ENCODE measurements around the gene CACNG7. TPM values are rescaled to one million over a fixed set of nuclear protein-coding genes. Genes with fewer than 3 reads are reported as not detected.

Gene CACNG7
- total RNA-seq, 1 donor from 2014 or later: not detected

DNA sequence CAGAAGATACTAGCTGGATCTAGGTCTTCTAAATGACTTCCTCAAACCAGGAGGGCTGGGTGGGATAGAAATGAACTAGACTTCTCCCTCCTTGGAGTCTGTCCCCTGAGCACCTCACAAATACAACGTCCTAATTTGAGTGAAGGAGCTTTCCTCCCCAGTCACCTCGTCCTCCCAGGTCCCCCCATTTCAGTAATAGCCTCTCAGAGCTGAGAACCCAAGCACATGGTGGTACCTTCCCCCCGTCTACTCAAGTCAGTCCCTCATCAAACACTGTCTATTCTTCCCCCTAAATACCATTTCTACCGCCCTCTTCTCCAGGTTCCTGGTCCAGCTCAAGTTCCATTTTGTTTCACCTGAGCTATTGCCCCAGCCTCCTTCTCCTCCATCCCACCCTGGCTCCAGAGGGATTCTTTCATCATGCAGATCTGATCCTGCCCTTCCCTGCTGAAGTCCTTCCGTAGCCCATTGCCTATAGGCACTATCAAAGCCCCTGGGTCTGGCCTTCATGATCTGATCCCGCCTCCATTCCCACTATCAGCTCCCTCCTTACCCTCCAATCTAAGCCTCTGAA, 32.3 kb upstream of the CACNG7 start:
- Histone ChIP-seq H3K36me3 (ENCODE audit: control insufficient read depth, insufficient read depth, low read length) (peaks cover 5% of the 10 kb centered on the region), H3K4me3 (ENCODE audit: low read depth, low read length) (no peak overlapping the region), H3K27me3 (ENCODE audit: control insufficient read depth, insufficient read depth, low read length) (peaks cover 14% of the 10 kb centered on the region)
- no peak for DNase-seq (ENCODE audit: low read depth)
- TF ChIP-seq, protein P1, sequence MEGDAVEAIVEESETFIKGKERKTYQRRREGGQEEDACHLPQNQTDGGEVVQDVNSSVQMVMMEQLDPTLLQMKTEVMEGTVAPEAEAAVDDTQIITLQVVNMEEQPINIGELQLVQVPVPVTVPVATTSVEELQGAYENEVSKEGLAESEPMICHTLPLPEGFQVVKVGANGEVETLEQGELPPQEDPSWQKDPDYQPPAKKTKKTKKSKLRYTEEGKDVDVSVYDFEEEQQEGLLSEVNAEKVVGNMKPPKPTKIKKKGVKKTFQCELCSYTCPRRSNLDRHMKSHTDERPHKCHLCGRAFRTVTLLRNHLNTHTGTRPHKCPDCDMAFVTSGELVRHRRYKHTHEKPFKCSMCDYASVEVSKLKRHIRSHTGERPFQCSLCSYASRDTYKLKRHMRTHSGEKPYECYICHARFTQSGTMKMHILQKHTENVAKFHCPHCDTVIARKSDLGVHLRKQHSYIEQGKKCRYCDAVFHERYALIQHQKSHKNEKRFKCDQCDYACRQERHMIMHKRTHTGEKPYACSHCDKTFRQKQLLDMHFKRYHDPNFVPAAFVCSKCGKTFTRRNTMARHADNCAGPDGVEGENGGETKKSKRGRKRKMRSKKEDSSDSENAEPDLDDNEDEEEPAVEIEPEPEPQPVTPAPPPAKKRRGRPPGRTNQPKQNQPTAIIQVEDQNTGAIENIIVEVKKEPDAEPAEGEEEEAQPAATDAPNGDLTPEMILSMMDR (IDR thresholded peaks at IDR 0.05; ENCODE audit: insufficient read depth, low read length, poor library complexity, severe bottlenecking): no peak

DNA sequence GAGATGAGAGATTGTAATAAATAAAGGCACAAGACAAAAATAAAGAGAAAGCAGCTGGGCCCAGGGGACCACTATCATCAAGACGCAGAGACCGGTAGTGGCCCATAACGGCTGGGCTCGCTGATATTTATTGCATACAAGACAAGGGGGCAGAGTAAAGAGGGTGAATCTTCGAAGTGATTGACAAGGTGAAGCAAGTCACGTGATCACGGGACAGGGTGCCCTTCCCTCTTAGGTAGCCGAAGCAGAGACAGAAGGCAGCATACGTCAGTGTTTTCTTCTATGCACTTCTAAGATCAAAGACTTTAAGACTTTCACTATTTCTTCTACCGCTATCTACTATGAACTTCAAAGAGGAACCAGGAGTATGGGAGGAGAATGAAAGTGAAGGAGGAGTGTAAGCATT, 31.7 kb upstream of the CACNG7 start:
- peaks cover 5% of the 10 kb centered on the region for H3K36me3 ChIP-seq (ENCODE audit: control insufficient read depth, insufficient read depth, low read length)
- H3K27me3 ChIP-seq (ENCODE audit: control insufficient read depth, insufficient read depth, low read length): peaks cover 20% of the 10 kb centered on the region
- DNase-seq (ENCODE audit: low read depth): no peak
- no peak overlapping the region for H3K4me3 ChIP-seq (ENCODE audit: low read depth, low read length)
- TF ChIP-seq, protein P1 (IDR thresholded peaks at IDR 0.05; ENCODE audit: insufficient read depth, low read length, poor library complexity, severe bottlenecking): no peak

DNA sequence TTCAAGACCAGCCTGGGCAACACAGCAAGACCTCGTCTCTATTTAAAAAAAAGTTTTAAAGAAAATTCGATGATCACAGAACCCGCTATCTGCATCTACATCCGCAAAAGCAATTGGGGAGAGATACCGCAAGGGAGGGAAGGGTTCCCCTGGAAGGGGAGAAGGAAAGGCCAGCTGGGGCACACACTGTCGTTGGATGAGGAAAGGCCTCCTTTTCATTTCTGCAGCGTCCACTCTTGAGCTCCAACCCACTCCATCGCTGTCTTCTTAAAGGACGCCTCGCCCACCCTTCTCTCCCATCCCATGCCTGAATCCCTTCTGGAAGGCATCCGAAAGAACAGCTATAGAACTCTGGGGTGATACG, 30.3 kb upstream of the CACNG7 start:
- Histone ChIP-seq H3K36me3 (ENCODE audit: control insufficient read depth, insufficient read depth, low read length) (peaks cover 1% of the 10 kb centered on the region), H3K27me3 (ENCODE audit: control insufficient read depth, insufficient read depth, low read length) (peaks cover 34% of the 10 kb centered on the region), H3K4me3 (ENCODE audit: low read depth, low read length) (peak overlapping the region; percentile 45)
- no peak for DNase-seq (ENCODE audit: low read depth)
- TF ChIP-seq, protein P1 (IDR thresholded peaks at IDR 0.05; ENCODE audit: insufficient read depth, low read length, poor library complexity, severe bottlenecking): no peak

DNA sequence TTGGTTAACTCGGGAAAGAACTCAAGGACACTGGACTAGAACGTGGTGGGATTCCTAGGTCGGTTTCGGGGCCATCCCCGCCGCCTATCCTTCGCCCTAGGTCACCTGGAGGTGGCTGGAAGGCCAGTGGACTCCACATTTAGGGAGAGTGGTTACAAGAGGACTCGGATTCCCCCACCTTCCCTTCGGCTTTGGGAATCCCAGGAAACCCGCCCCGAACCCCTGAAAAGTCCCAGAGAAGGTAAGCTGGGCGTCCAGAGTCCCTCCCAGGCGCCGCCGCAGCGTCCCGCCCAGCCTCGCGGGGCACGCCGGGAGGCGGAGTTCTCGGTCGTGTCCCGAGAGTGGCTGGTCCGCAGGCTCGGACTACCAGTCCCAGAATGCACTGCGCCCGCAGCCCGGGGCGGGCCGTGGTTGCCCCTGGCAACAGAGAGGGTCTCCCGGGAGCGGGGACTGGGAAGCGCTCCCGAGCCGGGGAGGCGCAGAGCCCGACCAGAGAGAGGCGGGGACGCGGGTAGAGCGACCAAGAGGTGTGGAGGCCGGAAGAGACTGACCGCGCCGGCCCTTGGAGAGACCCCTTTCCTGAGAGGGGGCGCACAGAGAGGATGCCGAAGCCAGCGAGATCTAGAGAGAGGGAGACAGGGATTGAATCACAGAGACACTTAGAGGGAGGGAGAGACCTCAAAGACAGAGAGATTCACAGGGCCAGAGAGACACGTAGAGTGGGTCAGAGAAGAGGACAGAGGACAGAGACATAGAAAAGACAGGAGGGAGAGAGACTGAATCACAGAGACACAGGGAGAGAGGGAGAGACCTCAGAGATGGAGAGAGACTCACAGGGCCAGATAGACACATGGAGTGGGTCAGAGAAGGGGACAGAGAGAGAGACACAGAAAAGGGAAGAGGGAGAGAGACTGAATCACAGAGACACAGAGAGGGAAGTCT, 29.7 kb upstream of the CACNG7 start:
- H3K4me3 ChIP-seq (ENCODE audit: low read depth, low read length): peak overlapping the region; percentile 45
- no peaks in the 10 kb centered on the region for H3K36me3 ChIP-seq (ENCODE audit: control insufficient read depth, insufficient read depth, low read length)
- H3K27me3 ChIP-seq (ENCODE audit: control insufficient read depth, insufficient read depth, low read length): peaks cover 41% of the 10 kb centered on the region
- DNase-seq (ENCODE audit: low read depth): peak; percentile 58
- TF ChIP-seq, protein P1 (IDR thresholded peaks at IDR 0.05; ENCODE audit: insufficient read depth, low read length, poor library complexity, severe bottlenecking): no peak

DNA sequence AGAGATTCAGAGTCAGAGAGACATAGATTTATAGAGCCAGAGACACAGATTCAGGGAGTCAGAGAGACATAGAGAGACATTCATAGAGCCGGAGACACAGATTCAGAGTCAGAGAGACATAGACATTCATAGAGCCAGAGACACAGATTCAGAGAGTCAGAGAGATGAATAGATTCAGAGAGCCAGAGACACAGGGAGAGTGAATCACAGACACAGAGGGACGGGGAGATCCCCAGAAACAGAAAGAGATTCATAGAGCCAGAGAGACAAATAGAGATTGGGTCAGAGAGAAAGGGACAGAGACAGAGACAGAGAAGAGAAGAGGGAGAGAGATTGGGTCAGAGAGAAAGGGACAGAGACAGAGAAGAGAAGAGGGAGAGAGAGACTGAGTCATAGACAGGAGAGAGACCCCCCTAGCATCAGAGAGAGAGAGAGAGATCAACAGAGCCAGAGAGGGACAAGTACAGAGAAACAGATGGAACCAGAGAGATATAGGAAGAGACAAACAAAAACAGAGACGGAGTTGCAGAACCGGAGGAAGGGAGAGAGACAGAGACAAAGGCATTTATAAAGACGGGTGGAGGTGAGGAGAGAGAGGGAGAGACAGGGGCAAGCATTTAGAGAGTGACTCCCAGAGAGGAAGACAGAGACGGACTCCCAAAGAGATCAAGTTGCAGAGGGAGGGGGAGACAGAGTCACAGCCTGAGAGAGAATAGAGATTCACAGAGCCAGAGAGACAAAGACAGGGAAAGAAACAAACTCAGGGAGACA, 28.2 kb upstream of the CACNG7 start:
- Histone ChIP-seq H3K27me3 (ENCODE audit: control insufficient read depth, insufficient read depth, low read length) (peaks cover 45% of the 10 kb centered on the region), H3K36me3 (ENCODE audit: control insufficient read depth, insufficient read depth, low read length) (no peaks in the 10 kb centered on the region), H3K4me3 (ENCODE audit: low read depth, low read length) (no peak overlapping the region)
- TF ChIP-seq, protein P1 (IDR thresholded peaks at IDR 0.05; ENCODE audit: insufficient read depth, low read length, poor library complexity, severe bottlenecking): no peak
- no peak for DNase-seq (ENCODE audit: low read depth)

All from kidney epithelial cell (primary cell).